Stimulated activated CD4-positive, alpha-beta T cell treated with anti-CD3 and anti-CD28 coated beads, Interleukin-15, amount 100 ng/mL, for 1 hour (primary cell): Measurements from ENCODE around the gene ING4.
A peak's percentile ranks its signal among the peaks of the same experiment; 100 is the strongest.

Experiments used
- DNase-seq, 2 donors: peaks; one replicate each; pipeline ENCODE4 v3.0.0-alpha.2; 2020; ENCODE audit warnings: low read depth in 1 of 2, low spot score in 1 of 2

Gene ING4

DNA sequence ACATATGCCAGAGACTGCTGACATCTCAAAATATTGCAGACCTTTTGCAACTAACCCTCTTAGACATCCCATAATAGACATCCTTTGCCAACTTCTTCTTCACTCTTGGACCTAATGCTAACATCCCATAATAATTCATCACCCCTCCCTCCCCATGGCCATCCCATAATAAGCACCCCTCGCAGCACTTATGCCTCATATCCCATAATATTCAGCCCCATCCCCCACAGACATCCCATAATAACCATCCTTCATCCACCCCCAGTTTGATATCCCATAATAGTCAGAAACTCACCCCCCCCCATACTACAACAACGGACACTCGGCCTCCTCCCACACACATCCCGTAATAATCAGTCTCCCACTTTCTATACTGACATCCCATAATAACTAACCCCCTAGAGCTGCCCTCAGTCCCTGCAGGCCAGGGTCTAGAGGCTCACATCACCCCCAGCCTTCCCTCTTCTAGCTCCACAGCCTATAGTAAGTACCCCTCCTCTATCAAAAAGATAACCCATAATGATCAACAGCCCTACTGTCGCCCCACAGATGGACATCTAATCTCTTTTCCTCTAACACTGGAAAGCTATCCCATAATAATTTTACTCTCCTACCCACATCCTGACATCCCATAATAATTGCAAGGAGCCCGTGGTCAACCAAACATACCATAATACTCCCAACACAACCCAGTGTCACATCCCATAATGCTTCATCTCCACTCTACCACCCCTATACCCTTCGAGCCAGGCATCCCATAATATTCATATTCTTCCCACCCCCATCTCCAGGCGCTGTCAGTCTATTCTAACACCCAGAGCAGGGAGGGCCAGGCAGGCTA lies 54.9 kb downstream of the ING4 start:
- no peak for DNase-seq

DNA sequence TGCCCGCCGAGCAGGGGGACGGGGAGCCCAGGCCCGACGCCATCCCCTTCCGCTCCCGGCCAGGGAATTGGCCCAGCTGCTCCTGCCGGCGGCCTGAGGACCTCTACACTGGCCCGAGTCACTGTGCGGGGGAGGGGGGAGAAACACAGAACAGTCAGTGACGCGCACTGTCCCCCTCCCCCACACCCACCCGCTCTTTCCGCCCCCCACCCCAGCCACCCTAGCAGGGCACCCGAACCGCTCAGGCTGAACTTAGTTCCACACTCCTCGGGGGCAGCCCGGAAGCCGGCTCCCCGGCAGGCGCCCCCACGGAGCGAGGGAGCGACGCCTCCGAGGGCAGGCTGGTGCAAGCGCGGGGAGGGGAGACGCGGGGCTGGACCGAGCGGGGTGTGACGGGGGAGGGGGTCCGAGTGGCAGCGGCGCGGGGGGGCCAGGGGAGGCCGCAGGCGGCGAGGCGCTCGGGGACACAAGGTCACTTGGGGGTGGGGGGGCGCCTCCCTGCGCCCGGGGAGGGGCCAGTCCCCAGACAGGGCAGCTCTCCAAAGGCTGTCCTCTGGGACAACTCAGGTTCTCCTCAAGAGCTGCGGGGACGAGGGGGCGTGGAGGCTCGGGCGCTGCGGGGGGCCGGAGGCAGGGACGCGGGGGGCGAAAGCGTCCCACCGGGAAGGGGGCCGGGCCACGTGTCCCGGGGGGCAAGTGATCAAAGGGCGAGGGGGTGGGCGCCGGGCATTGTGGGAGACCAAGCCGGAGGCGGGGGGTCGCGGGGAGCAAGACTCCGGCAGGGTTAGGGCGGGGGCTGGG lies 56.4 kb downstream of the ING4 start:
- DNase-seq, result peak; percentile 37 to 55

DNA sequence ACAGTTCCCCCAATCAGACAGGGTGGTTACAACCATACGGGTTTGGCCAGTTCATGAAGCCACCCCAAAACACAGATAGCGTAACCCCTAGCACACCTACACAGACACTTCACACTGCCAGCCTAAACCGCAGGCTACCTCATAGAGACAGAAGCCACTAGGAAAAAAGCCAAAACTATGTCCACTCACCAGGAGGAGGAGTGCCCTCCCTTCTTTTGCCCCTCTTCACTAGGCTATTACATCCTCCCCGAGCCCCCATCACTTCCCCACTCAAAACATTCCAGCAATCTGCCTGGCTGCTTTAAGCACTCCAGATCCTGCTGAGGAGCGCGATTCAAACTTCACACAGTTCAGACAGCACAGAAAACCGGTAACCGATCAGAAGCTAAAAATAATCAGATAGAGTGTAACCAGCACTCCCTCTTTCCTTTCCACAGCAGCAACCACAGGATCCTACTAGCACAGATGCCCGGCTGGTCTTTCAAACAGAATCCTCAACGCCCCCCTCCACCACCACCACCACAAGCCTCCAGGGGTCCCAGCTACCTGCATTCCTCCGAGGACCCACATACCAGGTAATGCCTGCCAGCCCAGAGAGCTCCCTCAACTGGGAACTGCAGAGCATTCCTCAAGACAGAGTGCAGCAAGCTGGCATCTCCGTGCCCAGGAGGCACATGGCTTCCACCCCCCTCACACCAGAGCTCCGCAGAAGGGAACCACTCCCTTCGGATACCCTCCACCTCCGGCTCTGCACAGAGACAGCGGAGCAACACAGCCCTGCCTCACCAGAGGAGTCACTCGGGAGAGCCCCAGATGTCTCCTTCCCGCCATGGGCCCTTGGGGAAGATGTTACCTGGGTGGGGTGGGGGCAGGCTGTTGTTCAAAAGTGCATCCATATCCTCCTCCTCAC lies 57.2 kb downstream of the ING4 start:
- DNase-seq, result no peak

DNA sequence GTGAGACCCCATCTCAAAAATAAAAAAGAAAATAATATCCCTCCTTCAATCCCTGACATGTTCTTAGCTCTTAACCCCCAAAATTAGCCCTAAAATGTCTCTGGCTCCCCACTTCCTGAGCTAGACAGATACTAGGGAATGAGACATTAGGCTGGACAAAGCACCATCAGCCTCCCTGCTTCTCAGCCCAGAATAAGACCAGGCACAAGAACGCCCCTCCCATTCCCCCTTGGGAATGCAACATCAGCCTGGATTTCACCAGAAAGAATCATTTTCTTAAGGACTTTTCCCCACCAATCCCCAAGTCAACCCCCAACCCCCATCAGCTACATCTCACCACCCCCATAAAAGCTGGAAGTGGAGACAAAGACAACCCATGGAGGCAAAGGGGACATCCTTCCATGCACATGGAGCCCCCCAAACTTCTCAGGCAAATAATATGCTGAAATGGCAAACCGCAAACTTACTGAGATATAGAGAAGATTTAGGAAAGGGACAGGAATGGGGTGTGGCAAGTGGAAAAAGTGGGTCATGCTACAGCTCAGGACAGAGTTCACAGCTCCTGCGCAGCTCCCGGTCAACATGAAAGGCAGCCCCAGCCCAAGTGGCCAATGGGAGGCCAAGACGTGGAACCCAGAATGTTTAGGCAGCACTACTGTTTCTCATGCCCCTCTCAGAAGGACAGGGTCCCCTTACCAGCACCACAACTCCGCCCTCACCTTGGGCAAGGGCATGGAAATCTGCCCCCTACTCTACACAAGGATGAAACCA lies 58.5 kb downstream of the ING4 start:
- no peak for DNase-seq

GRCh38 chr12:6603095-6603567 lies 59.8 kb downstream of the ING4 start:
- no peak for DNase-seq

DNA sequence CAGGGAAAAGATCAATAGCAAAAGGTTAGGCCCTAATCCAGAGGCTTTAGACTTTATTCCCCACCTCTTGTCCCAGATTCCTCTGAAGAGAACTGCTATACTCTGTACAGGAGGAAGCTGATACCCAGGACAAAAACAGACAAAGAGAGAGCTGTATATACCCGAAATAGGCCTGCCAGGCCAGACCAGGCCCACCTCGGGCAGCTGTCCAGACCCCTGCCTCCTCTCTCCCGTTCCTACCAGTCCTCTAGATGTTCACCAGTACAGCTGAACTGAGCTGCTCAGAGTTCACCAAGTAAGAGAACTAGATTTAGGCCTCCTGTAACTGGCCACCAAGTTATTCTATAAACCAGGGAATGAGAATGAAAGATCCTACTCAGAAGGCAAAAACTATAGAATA lies 60.4 kb downstream of the ING4 start:
- no peak for DNase-seq
